Mesothelial cell of epicardium (in vitro differentiated cells): Measurements from ENCODE around the gene AMBRA1. TPM values are rescaled to one million over a fixed set of nuclear protein-coding genes. Genes with fewer than 3 reads are reported as not detected.

ENCODE experiments used
- DNase-seq, 2 experiments: peaks; one replicate each; pipeline ENCODE4 v3.0.0; 2021; ENCODE audit warnings: low spot score in 2 of 2; ENCODE audit not compliant: unreplicated experiment in 2 of 2
- H3K27ac Mint-ChIP-seq: 2 replicates; pipeline ENCODE4 v1.8.0; 2021; ENCODE audit warnings: mixed read lengths
- H3K27me3 Mint-ChIP-seq: 2 replicates; pipeline ENCODE4 v1.8.0; 2021; ENCODE audit warnings: low read depth, mixed read lengths
- H3K36me3 Mint-ChIP-seq: 2 replicates; pipeline ENCODE4 v1.8.0; 2021; ENCODE audit warnings: mixed read lengths
- H3K4me1 Mint-ChIP-seq: 2 replicates; pipeline ENCODE4 v1.8.0; 2021; ENCODE audit warnings: mixed read lengths
- H3K4me3 Mint-ChIP-seq: 2 replicates; pipeline ENCODE4 v1.8.0; 2021; ENCODE audit warnings: mild to moderate bottlenecking, moderate library complexity, mixed read lengths
- H3K9me3 Mint-ChIP-seq: 2 replicates; pipeline ENCODE4 v1.8.0; 2021; ENCODE audit warnings: mixed read lengths
- CTCF ChIP-seq: fragments of 200-600 bp; sonication (generic); IDR thresholded peaks from one replicate; pipeline ENCODE4 v1.5.0; 2021; ENCODE audit warnings: antibody characterized with exemption; ENCODE audit not compliant: unreplicated experiment
- total RNA-seq: library from RNA; stranded (reverse); gene quantifications from 3 replicates; pipeline ENCODE4 v1.2.1, GENCODE V29; 2021

The AMBRA1 gene
- total RNA-seq, 1 donor from 2014 or later = 48.4 TPM

- Mint-ChIP-seq H3K27me3 (no peaks in the 10 kb centered on the region), H3K36me3 (peaks cover 21% of the 10 kb centered on the region), H3K9me3 (no peaks in the 10 kb centered on the region), H3K4me1 (peaks cover 11% of the 10 kb centered on the region), H3K27ac (no peak overlapping the region), H3K4me3 (no peak overlapping the region)
- TF ChIP-seq CTCF = no peak
- no peak for DNase-seq
Measured at GRCh38 chr11:46504817-46505613, 88.8 kb downstream of the AMBRA1 start.

GRCh38 chr11:46499821-46500220 is 94.0 kb downstream of the AMBRA1 start:
- Mint-ChIP-seq H3K36me3 (peaks cover 5% of the 10 kb centered on the region), H3K4me3 (no peak overlapping the region), H3K9me3 (no peaks in the 10 kb centered on the region), H3K4me1 (peaks cover 35% of the 10 kb centered on the region), H3K27me3 (no peaks in the 10 kb centered on the region), H3K27ac (peak overlapping the region; percentile 26)
- no peak for TF ChIP-seq CTCF
- DNase-seq = no peak

- no peak for DNase-seq
- no peak overlapping the region for H3K4me3 Mint-ChIP-seq
- H3K36me3 Mint-ChIP-seq = peaks cover 5% of the 10 kb centered on the region
- no peaks in the 10 kb centered on the region for H3K9me3 Mint-ChIP-seq
- TF ChIP-seq CTCF = no peak
- no peaks in the 10 kb centered on the region for H3K27me3 Mint-ChIP-seq
- H3K4me1 Mint-ChIP-seq = peaks cover 35% of the 10 kb centered on the region
- H3K27ac Mint-ChIP-seq = peak overlapping the region; percentile 8
Measured at GRCh38 chr11:46498968-46499367, 94.9 kb downstream of the AMBRA1 start.

GRCh38 chr11:46498179-46498578 is 95.6 kb downstream of the AMBRA1 start:
- Mint-ChIP-seq H3K27me3 (no peaks in the 10 kb centered on the region), H3K4me1 (peaks cover 40% of the 10 kb centered on the region), H3K4me3 (no peak overlapping the region), H3K9me3 (no peaks in the 10 kb centered on the region), H3K36me3 (peaks cover 6% of the 10 kb centered on the region), H3K27ac (peak overlapping the region; percentile 18)
- no peak for TF ChIP-seq CTCF
- no peak for DNase-seq

- peaks cover 3% of the 10 kb centered on the region for H3K36me3 Mint-ChIP-seq
- no peak overlapping the region for H3K4me3 Mint-ChIP-seq
- H3K27ac Mint-ChIP-seq = peak overlapping the region; percentile 18
- no peaks in the 10 kb centered on the region for H3K9me3 Mint-ChIP-seq
- peaks cover 37% of the 10 kb centered on the region for H3K4me1 Mint-ChIP-seq
- TF ChIP-seq CTCF = no peak
- no peak for DNase-seq
- H3K27me3 Mint-ChIP-seq = no peaks in the 10 kb centered on the region
Measured at GRCh38 chr11:46497498-46497897, 96.3 kb downstream of the AMBRA1 start.
